Liver (tissue), 9 donors: ENCODE measurements around the gene HAO2. TPM values are rescaled to one million over a fixed set of nuclear protein-coding genes. Genes with fewer than 3 reads are reported as not detected.

Experiments used
- DNase-seq: peaks from one replicate; pipeline ENCODE4 v3.0.0-alpha.2; 2017; ENCODE audit warnings: low spot score
- H3K27ac ChIP-seq, 2 donors: one replicate each; pipeline ENCODE4 v1.7.0; 2013; ENCODE audit warnings: inconsistent platforms in 2 of 2, low read length in 2 of 2, control low read depth in 1 of 2, low read depth in 1 of 2, mild to moderate bottlenecking in 1 of 2
- H3K27me3 ChIP-seq, 4 donors: one replicate each; pipeline versions ENCODE4 v1.6.1 to v1.7.0; 2013; ENCODE audit warnings: low read length in 3 of 4, inconsistent platforms in 1 of 4, mild to moderate bottlenecking in 1 of 4, moderate library complexity in 1 of 4; ENCODE audit not compliant: control insufficient read depth in 4 of 4, insufficient read depth in 4 of 4
- H3K36me3 ChIP-seq, 4 donors: one replicate each; pipeline versions ENCODE4 v1.6.1 to v1.7.0; 2013; ENCODE audit warnings: low read length in 3 of 4, mild to moderate bottlenecking in 3 of 4, low read depth in 1 of 4, moderate library complexity in 1 of 4; ENCODE audit not compliant: control insufficient read depth in 4 of 4, insufficient read depth in 3 of 4
- H3K4me1 ChIP-seq, 4 donors: one replicate each; pipeline versions ENCODE4 v1.6.1 to v1.7.0; 2013; ENCODE audit warnings: low read length in 3 of 4, mild to moderate bottlenecking in 3 of 4, moderate library complexity in 1 of 4; ENCODE audit not compliant: control insufficient read depth in 4 of 4, insufficient read depth in 4 of 4
- H3K4me3 ChIP-seq, 3 donors: one replicate each; pipeline versions ENCODE4 v1.6.1 to v1.7.0; 2013; ENCODE audit warnings: low read length in 3 of 3, control low read depth in 1 of 3, low read depth in 1 of 3, mild to moderate bottlenecking in 1 of 3
- H3K9ac ChIP-seq, 2 donors: one replicate each; pipeline ENCODE4 v1.7.0; 2013; ENCODE audit warnings: low read length in 2 of 2, mild to moderate bottlenecking in 2 of 2, moderate library complexity in 2 of 2, control low read depth in 1 of 2, low read depth in 1 of 2
- H3K9me3 ChIP-seq, 4 donors: one replicate each; pipeline versions ENCODE4 v1.6.1 to v1.7.0; 2013; ENCODE audit warnings: low read length in 3 of 4; ENCODE audit not compliant: control insufficient read depth in 4 of 4
- EGR1 ChIP-seq, 2 donors: IDR thresholded peaks; 2 replicates each; pipeline ENCODE4 v1.6.1; 2016 to 2018; ENCODE audit warnings: antibody characterized with exemption in 2 of 2, low read depth in 2 of 2
- FOXA2 ChIP-seq: IDR thresholded peaks from 2 replicates; pipeline ENCODE4 v1.6.1; 2016; ENCODE audit warnings: antibody characterized with exemption
- HNF4A ChIP-seq, 2 donors: conservative IDR thresholded peaks; 2 replicates each; pipeline ENCODE4 v1.6.1; 2016; ENCODE audit warnings: antibody characterized with exemption in 2 of 2, mild to moderate bottlenecking in 2 of 2
- HNF4G ChIP-seq: IDR thresholded peaks from 2 replicates; pipeline ENCODE4 v1.6.1; 2016; ENCODE audit warnings: antibody characterized with exemption
- REST ChIP-seq: IDR thresholded peaks from 2 replicates; pipeline ENCODE4 v1.6.1; 2016; ENCODE audit warnings: antibody characterized with exemption, mild to moderate bottlenecking
- YY1 ChIP-seq: IDR thresholded peaks from 2 replicates; pipeline ENCODE4 v1.6.1; 2016; ENCODE audit warnings: antibody characterized with exemption, mild to moderate bottlenecking
- whole genome bisulfite sequencing: extraction: QIAGEN DNeasy Blood & Tissue Kit; methylation state at CpG from one replicate; pipeline ENCODE4 v1.1.7; 2013; 5-methylcytosine and 5-hydroxymethylcytosine counted together
- polyA plus RNA-seq, 2 donors: library from polyadenylated mRNA; stranded (reverse) in 1 of 2; unstranded in 1 of 2; fragments of 200-250 nt in 1 of 2; fragments of >200 nt in 1 of 2; fragmentation: Nextera tagmentation in 1 of 2; extraction: Ambion mirVana in 1 of 2; gene quantifications; one replicate each; pipeline versions ENCODE4 v1.2.1 to v1.2.3, GENCODE V29; 2013 to 2015
- total RNA-seq, 2 donors: library from RNA; depleted of rRNA; stranded (reverse); fragments of >200 nt; gene quantifications; one replicate each; pipeline ENCODE4 v1.2.3, GENCODE V29; 2014
- TF ChIP-seq, protein P1 (sequence below): IDR thresholded peaks from 2 replicates; pipeline ENCODE4 v1.6.1; 2016; ENCODE audit warnings: antibody characterized with exemption
- TF ChIP-seq, protein P2 (sequence below): IDR thresholded peaks from 2 replicates; pipeline ENCODE4 v1.6.1; 2016; ENCODE audit warnings: antibody characterized with exemption
- TF ChIP-seq, protein P3 (sequence below): fragments of 150-350 bp; IDR thresholded peaks from 2 replicates; pipeline ENCODE4 v1.5.1; 2017; ENCODE audit warnings: improper control_type of control experiment, low read depth, low read length; ENCODE audit not compliant: missing input control
- donor health status: healthy.
- donor health status: healthy.
- donor health status: healthy.
- donor health status: healthy.
- donor health status: healthy.

HAO2 gene
- total and polyA plus RNA-seq, 4 donors: 8.2 to 377 (median 150) TPM

- DNase-seq: no peak
- no peak overlapping the region for H3K9ac ChIP-seq
- no peak overlapping the region for H3K4me3 ChIP-seq
- H3K27me3 ChIP-seq: no peaks in the 10 kb centered on the region
- TF ChIP-seq REST: no peak
- no peak for TF ChIP-seq HNF4G
- TF ChIP-seq EGR1 (IDR thresholded peaks at IDR 0.05; ENCODE audit: low read depth in 2 of 2): no peak
- TF ChIP-seq, protein P1, sequence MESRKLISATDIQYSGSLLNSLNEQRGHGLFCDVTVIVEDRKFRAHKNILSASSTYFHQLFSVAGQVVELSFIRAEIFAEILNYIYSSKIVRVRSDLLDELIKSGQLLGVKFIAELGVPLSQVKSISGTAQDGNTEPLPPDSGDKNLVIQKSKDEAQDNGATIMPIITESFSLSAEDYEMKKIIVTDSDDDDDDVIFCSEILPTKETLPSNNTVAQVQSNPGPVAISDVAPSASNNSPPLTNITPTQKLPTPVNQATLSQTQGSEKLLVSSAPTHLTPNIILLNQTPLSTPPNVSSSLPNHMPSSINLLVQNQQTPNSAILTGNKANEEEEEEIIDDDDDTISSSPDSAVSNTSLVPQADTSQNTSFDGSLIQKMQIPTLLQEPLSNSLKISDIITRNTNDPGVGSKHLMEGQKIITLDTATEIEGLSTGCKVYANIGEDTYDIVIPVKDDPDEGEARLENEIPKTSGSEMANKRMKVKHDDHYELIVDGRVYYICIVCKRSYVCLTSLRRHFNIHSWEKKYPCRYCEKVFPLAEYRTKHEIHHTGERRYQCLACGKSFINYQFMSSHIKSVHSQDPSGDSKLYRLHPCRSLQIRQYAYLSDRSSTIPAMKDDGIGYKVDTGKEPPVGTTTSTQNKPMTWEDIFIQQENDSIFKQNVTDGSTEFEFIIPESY: no peak
- no peak for TF ChIP-seq FOXA2
- TF ChIP-seq, protein P2, sequence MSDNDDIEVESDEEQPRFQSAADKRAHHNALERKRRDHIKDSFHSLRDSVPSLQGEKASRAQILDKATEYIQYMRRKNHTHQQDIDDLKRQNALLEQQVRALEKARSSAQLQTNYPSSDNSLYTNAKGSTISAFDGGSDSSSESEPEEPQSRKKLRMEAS: no peak
- TF ChIP-seq, protein P3, sequence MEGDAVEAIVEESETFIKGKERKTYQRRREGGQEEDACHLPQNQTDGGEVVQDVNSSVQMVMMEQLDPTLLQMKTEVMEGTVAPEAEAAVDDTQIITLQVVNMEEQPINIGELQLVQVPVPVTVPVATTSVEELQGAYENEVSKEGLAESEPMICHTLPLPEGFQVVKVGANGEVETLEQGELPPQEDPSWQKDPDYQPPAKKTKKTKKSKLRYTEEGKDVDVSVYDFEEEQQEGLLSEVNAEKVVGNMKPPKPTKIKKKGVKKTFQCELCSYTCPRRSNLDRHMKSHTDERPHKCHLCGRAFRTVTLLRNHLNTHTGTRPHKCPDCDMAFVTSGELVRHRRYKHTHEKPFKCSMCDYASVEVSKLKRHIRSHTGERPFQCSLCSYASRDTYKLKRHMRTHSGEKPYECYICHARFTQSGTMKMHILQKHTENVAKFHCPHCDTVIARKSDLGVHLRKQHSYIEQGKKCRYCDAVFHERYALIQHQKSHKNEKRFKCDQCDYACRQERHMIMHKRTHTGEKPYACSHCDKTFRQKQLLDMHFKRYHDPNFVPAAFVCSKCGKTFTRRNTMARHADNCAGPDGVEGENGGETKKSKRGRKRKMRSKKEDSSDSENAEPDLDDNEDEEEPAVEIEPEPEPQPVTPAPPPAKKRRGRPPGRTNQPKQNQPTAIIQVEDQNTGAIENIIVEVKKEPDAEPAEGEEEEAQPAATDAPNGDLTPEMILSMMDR: no peak
- no peak for TF ChIP-seq YY1
- H3K36me3 ChIP-seq: no peaks in the 10 kb centered on the region
- WGBS: 72% methylated on average over 2 of the region's 2 CpGs
- H3K9me3 ChIP-seq: no peaks in the 10 kb centered on the region
- peaks cover 3 to 7% (median 5%) of the 10 kb centered on the region in 4 donors for H3K4me1 ChIP-seq
- H3K27ac ChIP-seq: no peak overlapping the region
These were observed 70.2 kb downstream of the HAO2 start for GRCh38 chr1:119438761-119439160.

GRCh38 chr1:119440721-119441307 is 72.2 kb downstream of the HAO2 start:
- H3K4me3 ChIP-seq: no peak overlapping the region
- H3K9ac ChIP-seq: no peak overlapping the region
- TF ChIP-seq, protein P2: no peak
- TF ChIP-seq, protein P1: no peak
- no peak for TF ChIP-seq REST
- TF ChIP-seq HNF4A (conservative IDR thresholded peaks at IDR 0.05): no peak
- no peak for TF ChIP-seq HNF4G
- H3K27ac ChIP-seq: no peak overlapping the region
- no peaks in the 10 kb centered on the region for H3K9me3 ChIP-seq
- no peak for DNase-seq
- peaks cover 3 to 7% (median 5%) of the 10 kb centered on the region in 4 donors for H3K4me1 ChIP-seq
- H3K27me3 ChIP-seq: no peaks in the 10 kb centered on the region
- 85% methylated on average over 8 of the region's 8 CpGs for WGBS
- no peaks in the 10 kb centered on the region for H3K36me3 ChIP-seq
